Measurements from ENCODE around the gene ADAR. TPM values are rescaled to one million over a fixed set of nuclear protein-coding genes. Genes with fewer than 3 reads are reported as not detected.

The ADAR gene
- total RNA-seq, 3 donors from 2014 or later (not counting 1 experiment from before 2014, with no cell fraction given): 260 to 281 (median 265) TPM

GRCh38 chr1:154575951-154576566, 31.9 kb downstream of the ADAR start:
- no peak for ATAC-seq
- TF ChIP-seq, protein P1, sequence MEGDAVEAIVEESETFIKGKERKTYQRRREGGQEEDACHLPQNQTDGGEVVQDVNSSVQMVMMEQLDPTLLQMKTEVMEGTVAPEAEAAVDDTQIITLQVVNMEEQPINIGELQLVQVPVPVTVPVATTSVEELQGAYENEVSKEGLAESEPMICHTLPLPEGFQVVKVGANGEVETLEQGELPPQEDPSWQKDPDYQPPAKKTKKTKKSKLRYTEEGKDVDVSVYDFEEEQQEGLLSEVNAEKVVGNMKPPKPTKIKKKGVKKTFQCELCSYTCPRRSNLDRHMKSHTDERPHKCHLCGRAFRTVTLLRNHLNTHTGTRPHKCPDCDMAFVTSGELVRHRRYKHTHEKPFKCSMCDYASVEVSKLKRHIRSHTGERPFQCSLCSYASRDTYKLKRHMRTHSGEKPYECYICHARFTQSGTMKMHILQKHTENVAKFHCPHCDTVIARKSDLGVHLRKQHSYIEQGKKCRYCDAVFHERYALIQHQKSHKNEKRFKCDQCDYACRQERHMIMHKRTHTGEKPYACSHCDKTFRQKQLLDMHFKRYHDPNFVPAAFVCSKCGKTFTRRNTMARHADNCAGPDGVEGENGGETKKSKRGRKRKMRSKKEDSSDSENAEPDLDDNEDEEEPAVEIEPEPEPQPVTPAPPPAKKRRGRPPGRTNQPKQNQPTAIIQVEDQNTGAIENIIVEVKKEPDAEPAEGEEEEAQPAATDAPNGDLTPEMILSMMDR (IDR thresholded peaks at IDR 0.05): no peak
- H3K4me1 ChIP-seq (ENCODE audit: control insufficient read depth, insufficient read depth, low read length): no peaks in the 10 kb centered on the region
- Mint-ChIP-seq H3K36me3 (no peaks in the 10 kb centered on the region), H3K9me3 (no peaks in the 10 kb centered on the region), H3K27ac (peak overlapping the region in 1 of 2 donors; percentile 43), H3K4me3 (no peak overlapping the region), H3K27me3 (ENCODE audit: low read depth in 2 of 2) (peaks cover 0 to 3% of the 10 kb centered on the region in 2 donors), H3K4me1 (peaks cover 7 to 14% of the 10 kb centered on the region in 2 donors)
- H3K27me3 ChIP-seq (ENCODE audit: control insufficient read depth, insufficient read depth, low read length): no peaks in the 10 kb centered on the region
- no peak for DNase-seq
- peaks cover 19% of the 10 kb centered on the region for H3K36me3 ChIP-seq (ENCODE audit: control insufficient read depth, insufficient read depth, low read length)
- intact Hi-C loops (cut with micrococcal nuclease): no loop called here
- H3K9me3 ChIP-seq (ENCODE audit: control insufficient read depth, insufficient read depth, low read length): no peaks in the 10 kb centered on the region
- no peak overlapping the region for H3K27ac ChIP-seq (ENCODE audit: low read length)
- no peak overlapping the region for H3K4me3 ChIP-seq (ENCODE audit: low read length)
- 96% methylated on average over 5 of the region's 8 CpGs for WGBS (ENCODE audit: insufficient coverage)

GRCh38 chr1:154575147-154575927, 32.6 kb downstream of the ADAR start:
- Mint-ChIP-seq H3K27me3 (ENCODE audit: low read depth in 2 of 2) (peaks cover 0 to 8% of the 10 kb centered on the region in 2 donors), H3K36me3 (no peaks in the 10 kb centered on the region), H3K4me3 (no peak overlapping the region), H3K9me3 (no peaks in the 10 kb centered on the region), H3K4me1 (peaks cover 7 to 14% of the 10 kb centered on the region in 2 donors), H3K27ac (no peak overlapping the region)
- ATAC-seq (no peak), DNase-seq (no peak)
- TF ChIP-seq, protein P1 (IDR thresholded peaks at IDR 0.05): no peak
- Histone ChIP-seq H3K4me3 (ENCODE audit: low read length) (no peak overlapping the region), H3K27me3 (ENCODE audit: control insufficient read depth, insufficient read depth, low read length) (no peaks in the 10 kb centered on the region), H3K27ac (ENCODE audit: low read length) (no peak overlapping the region), H3K9me3 (ENCODE audit: control insufficient read depth, insufficient read depth, low read length) (no peaks in the 10 kb centered on the region), H3K4me1 (ENCODE audit: control insufficient read depth, insufficient read depth, low read length) (no peaks in the 10 kb centered on the region), H3K36me3 (ENCODE audit: control insufficient read depth, insufficient read depth, low read length) (peaks cover 12% of the 10 kb centered on the region)
- intact Hi-C loops (cut with micrococcal nuclease): no loop called here
- WGBS (ENCODE audit: insufficient coverage): 90% methylated on average over 10 of the region's 10 CpGs

DNA sequence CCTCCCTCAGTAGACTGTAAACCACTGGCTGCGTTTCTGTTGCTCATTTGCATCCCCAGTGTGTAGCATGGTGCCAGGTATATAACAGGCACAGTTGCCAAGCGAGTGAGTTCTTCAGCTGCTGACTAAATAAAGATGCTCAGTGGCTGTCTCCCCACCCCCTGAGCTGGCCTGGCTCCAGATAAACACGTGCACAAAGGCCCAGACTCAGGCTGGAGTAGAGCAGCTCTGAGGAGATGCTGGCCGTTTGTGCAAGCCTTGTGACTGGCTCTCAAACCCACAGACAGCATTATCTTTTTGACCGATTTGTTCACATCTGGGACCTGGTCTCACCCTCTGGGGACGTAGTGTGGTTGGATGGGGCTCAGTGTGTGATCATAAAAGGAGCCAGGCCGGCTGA, 33.3 kb downstream of the ADAR start:
- TF ChIP-seq, protein P1 (IDR thresholded peaks at IDR 0.05): no peak
- Mint-ChIP-seq H3K27me3 (ENCODE audit: low read depth in 2 of 2) (peaks cover 0 to 8% of the 10 kb centered on the region in 2 donors), H3K27ac (no peak overlapping the region), H3K9me3 (no peaks in the 10 kb centered on the region), H3K4me1 (peaks cover 7 to 14% of the 10 kb centered on the region in 2 donors), H3K4me3 (no peak overlapping the region), H3K36me3 (no peaks in the 10 kb centered on the region)
- no peak overlapping the region for H3K27ac ChIP-seq (ENCODE audit: low read length)
- ATAC-seq: no peak
- no peaks in the 10 kb centered on the region for H3K4me1 ChIP-seq (ENCODE audit: control insufficient read depth, insufficient read depth, low read length)
- intact Hi-C loops (cut with micrococcal nuclease): no loop called here
- DNase-seq: no peak
- H3K9me3 ChIP-seq (ENCODE audit: control insufficient read depth, insufficient read depth, low read length): no peaks in the 10 kb centered on the region
- WGBS (ENCODE audit: insufficient coverage): 35% methylated on average over 6 of the region's 7 CpGs
- H3K36me3 ChIP-seq (ENCODE audit: control insufficient read depth, insufficient read depth, low read length): peaks cover 9% of the 10 kb centered on the region
- no peaks in the 10 kb centered on the region for H3K27me3 ChIP-seq (ENCODE audit: control insufficient read depth, insufficient read depth, low read length)
- no peak overlapping the region for H3K4me3 ChIP-seq (ENCODE audit: low read length)

Data from natural killer cell (primary cell).